B cell (primary cell): ENCODE measurements around the gene GABRG3. TPM values are rescaled to one million over a fixed set of nuclear protein-coding genes. Genes with fewer than 3 reads are reported as not detected.

Experiments
- ATAC-seq: fragments of 200-7000 bp; cut with Tn5 transposase; one replicate; pipeline ENCODE4 v1.10.0; 2021; ENCODE audit warnings: low read depth, mild to moderate bottlenecking, moderate number of reproducible peaks, moderate library complexity
- CTCF ChIA-PET: fragments of 350-600 bp; sonication (Branson Sonifier 250); formaldehyde crosslinking; loops from one replicate; lab custom pipeline; 2021; ENCODE audit warnings: antibody characterized with exemption, inconsistent platforms; lab: Charles Lee
- POLR2A ChIA-PET: fragments of 350-600 bp; sonication (Branson Sonifier 250); formaldehyde crosslinking; loops from one replicate; lab custom pipeline; 2021; ENCODE audit warnings: antibody characterized with exemption; lab: Charles Lee
- DNase-seq: peaks from one replicate; pipeline ENCODE4 v3.0.0; 2013
- H2AFZ ChIP-seq: 2 replicates; pipeline ENCODE4 v1.6.1; 2012; ENCODE audit warnings: mild to moderate bottlenecking, low read depth, low read length; ENCODE audit not compliant: insufficient read depth, poor library complexity, severe bottlenecking
- H3K27ac ChIP-seq, 2 donors: 1 replicate in 1 of 2; 2 replicates in 1 of 2; pipeline ENCODE4 v1.5.1; 2012 to 2013; ENCODE audit warnings: low read length in 2 of 2, mild to moderate bottlenecking in 2 of 2, moderate library complexity in 1 of 2
- H3K27me3 ChIP-seq, 4 experiments: fragments of 200-600 bp in 1 of 4; sonication (generic) in 1 of 4; replicated peaks in 1 of 4; 1 replicate in 2 of 4; 2 replicates in 2 of 4; pipeline versions ENCODE4 v1.6.1 to v1.7.0; 2013 to 2016; ENCODE audit warnings: low read length in 3 of 4, mild to moderate bottlenecking in 2 of 4, mixed read lengths in 1 of 4, moderate library complexity in 1 of 4; ENCODE audit not compliant: insufficient read depth in 4 of 4, control insufficient read depth in 3 of 4; ENCODE audit errors: control extremely low read depth in 1 of 4
- H3K36me3 ChIP-seq, 2 experiments: replicated peaks in 1 of 2; 1 replicate in 1 of 2; 2 replicates in 1 of 2; pipeline versions ENCODE4 v1.6.1 to v1.7.1; 2013; ENCODE audit warnings: low read length in 1 of 2; ENCODE audit not compliant: insufficient read depth in 2 of 2, control insufficient read depth in 1 of 2; ENCODE audit errors: control extremely low read depth in 1 of 2, extremely low read depth in 1 of 2
- H3K4me1 ChIP-seq, 2 donors: fragments of 200-600 bp in 1 of 2; sonication (generic) in 1 of 2; 1 replicate in 1 of 2; 2 replicates in 1 of 2; pipeline versions ENCODE4 v1.5.1 to v1.6.1; 2013 to 2017; ENCODE audit warnings: low read length in 2 of 2; ENCODE audit not compliant: control insufficient read depth in 2 of 2, insufficient read depth in 2 of 2
- H3K4me2 ChIP-seq: replicated peaks from 2 replicates; pipeline ENCODE3; 2012; ENCODE audit warnings: mild to moderate bottlenecking, low read depth, low read length; ENCODE audit not compliant: poor library complexity, severe bottlenecking
- H3K4me3 ChIP-seq, 5 experiments: fragments of 200-600 bp in 1 of 5; sonication (generic) in 1 of 5; 1 replicate in 3 of 5; 2 replicates in 2 of 5; pipeline versions ENCODE4 v1.5.1 to v1.7.0; 2011 to 2016; ENCODE audit warnings: low read length in 4 of 5, mild to moderate bottlenecking in 4 of 5, low read depth in 2 of 5, control low read depth in 1 of 5, moderate library complexity in 1 of 5; ENCODE audit not compliant: insufficient read depth in 1 of 5; ENCODE audit errors: control extremely low read depth in 1 of 5, extremely low read depth in 1 of 5
- H3K79me2 ChIP-seq: fragments of 200-600 bp; sonication (generic); one replicate; pipeline ENCODE4 v1.6.0; 2016; ENCODE audit warnings: low read length; ENCODE audit not compliant: control insufficient read depth, insufficient read depth
- H3K9ac ChIP-seq: fragments of 200-600 bp; sonication (generic); 2 replicates; pipeline ENCODE4 v1.6.1; 2017; ENCODE audit warnings: mild to moderate bottlenecking, low read length, moderate library complexity
- H3K9me3 ChIP-seq, 3 donors: one replicate each; pipeline versions ENCODE4 v1.6.1 to v1.7.1; 2013; ENCODE audit warnings: low read length in 2 of 3; ENCODE audit not compliant: control insufficient read depth in 2 of 3, insufficient read depth in 1 of 3; ENCODE audit errors: control extremely low read depth in 1 of 3
- H4K20me1 ChIP-seq: 2 replicates; pipeline ENCODE4 v1.6.0; 2012; ENCODE audit warnings: mild to moderate bottlenecking, low read length; ENCODE audit not compliant: insufficient read depth, control insufficient read depth, poor library complexity, severe bottlenecking
- H3K27ac Mint-ChIP-seq: one replicate; pipeline ENCODE4 v1.8.0; 2021; ENCODE audit warnings: mixed read lengths
- H3K27me3 Mint-ChIP-seq: one replicate; pipeline ENCODE4 v1.8.0; 2021; ENCODE audit warnings: mixed read lengths
- H3K4me1 Mint-ChIP-seq: one replicate; pipeline ENCODE4 v1.8.0; 2021; ENCODE audit warnings: mixed read lengths
- H3K4me3 Mint-ChIP-seq: one replicate; pipeline ENCODE4 v1.8.0; 2021; ENCODE audit warnings: mixed read lengths
- H3K9me3 Mint-ChIP-seq: one replicate; pipeline ENCODE4 v1.8.0; 2022; ENCODE audit warnings: mixed read lengths; ENCODE audit not compliant: insufficient read depth
- CTCF ChIP-seq: fragments of 200-600 bp; IDR thresholded peaks from one replicate; pipeline ENCODE4 v1.8.0; 2022; ENCODE audit warnings: antibody characterized with exemption, mild to moderate bottlenecking
- EZH2 ChIP-seq: IDR thresholded peaks from 2 replicates; pipeline ENCODE4 v1.6.1; 2012; ENCODE audit warnings: borderline replicate concordance, low read depth, mild to moderate bottlenecking, moderate library complexity, low read length; ENCODE audit not compliant: insufficient read depth, poor library complexity, severe bottlenecking
- WGBS: methylation state at CpG from one replicate; pipeline ENCODE4 v1.1.5; 2013; ENCODE audit warnings: missing lambda C conversion rate; ENCODE audit not compliant: insufficient coverage; 5-methylcytosine and 5-hydroxymethylcytosine counted together
- intact Hi-C: fragments of 100-400 bp; cut with micrococcal nuclease; formaldehyde crosslinking; loops from one replicate; pipeline ENCODE4 v1.10.0; 2022
- polyA plus RNA-seq: library from polyadenylated mRNA; depleted of rRNA; stranded (reverse); fragments of >200 nt; gene quantifications from 2 replicates; pipeline ENCODE4 v1.2.3, GENCODE V29; 2012
- total RNA-seq, 2 donors: library from RNA; stranded (reverse); fragments of 120-200 nt in 1 of 2; gene quantifications; 1 replicate in 1 of 2; 2 replicates in 1 of 2; pipeline versions ENCODE4 v1.2.3 to v1.2.4, GENCODE V29; 2013 to 2022

The GABRG3 gene
- total and polyA plus RNA-seq, 2 donors (not counting 1 experiment from before 2014, with no cell fraction given): not detected

- Histone ChIP-seq H3K27ac (no peak overlapping the region), H3K4me2 (no peak overlapping the region), H3K9ac (no peak overlapping the region), H3K4me3 (no peak overlapping the region), H3K9me3 (peaks cover 0 to 12% (median 0%) of the 10 kb centered on the region in 3 donors), H3K36me3 (no peaks in the 10 kb centered on the region), H3K4me1 (no peaks in the 10 kb centered on the region), H3K79me2 (no peaks in the 10 kb centered on the region), H2AFZ (no peak overlapping the region), H3K27me3 (no peaks in the 10 kb centered on the region), H4K20me1 (no peaks in the 10 kb centered on the region)
- TF ChIP-seq CTCF (no peak), EZH2 (no peak)
- DNase-seq: no peak
- ChIA-PET POLR2A (no interaction called here), CTCF (interaction anchor here (0.6 kb wide), 1 partner anchor 16 kb away, joined by 3 read pairs; no protein-coding TSS in a partner anchor)
- ATAC-seq: no peak
- no peaks in the 10 kb centered on the region for H3K9me3 Mint-ChIP-seq
- 97% methylated on average over 40 of the region's 40 CpGs for WGBS
- intact Hi-C loops: no loop called here
- no peak overlapping the region for H3K4me3 Mint-ChIP-seq
- H3K27me3 Mint-ChIP-seq: no peaks in the 10 kb centered on the region
- H3K27ac Mint-ChIP-seq: no peak overlapping the region
- H3K4me1 Mint-ChIP-seq: no peaks in the 10 kb centered on the region
These were observed 570.6 kb downstream of the GABRG3 start for GRCh38 chr15:27541581-27541980.

GRCh38 chr15:27545494-27546255 lies 574.7 kb downstream of the GABRG3 start:
- Mint-ChIP-seq H3K9me3 (no peaks in the 10 kb centered on the region), H3K4me3 (no peak overlapping the region), H3K4me1 (no peaks in the 10 kb centered on the region), H3K27me3 (no peaks in the 10 kb centered on the region), H3K27ac (no peak overlapping the region)
- Histone ChIP-seq H3K9ac (no peak overlapping the region), H3K27me3 (no peaks in the 10 kb centered on the region), H3K4me3 (no peak overlapping the region), H3K36me3 (no peaks in the 10 kb centered on the region), H3K4me1 (no peaks in the 10 kb centered on the region), H3K27ac (no peak overlapping the region), H3K4me2 (no peak overlapping the region), H3K9me3 (peaks cover 0 to 12% (median 0%) of the 10 kb centered on the region in 3 donors), H3K79me2 (no peaks in the 10 kb centered on the region), H2AFZ (no peak overlapping the region), H4K20me1 (no peaks in the 10 kb centered on the region)
- WGBS: 79% methylated on average over 4 of the region's 8 CpGs
- intact Hi-C loops: no loop called here
- no peak for DNase-seq
- no peak for ATAC-seq
- TF ChIP-seq CTCF: no peak
- TF ChIP-seq EZH2: no peak
- POLR2A ChIA-PET: no interaction called here
- CTCF ChIA-PET: no interaction called here
